ENCODE measurements around the gene FASTKD1. TPM values are rescaled to one million over a fixed set of nuclear protein-coding genes. Genes with fewer than 3 reads are reported as not detected.
"Not testable (repeated sequence)": the region's sequence is repeated elsewhere in the genome, so short reads cannot be mapped to it uniquely, and the experiment has no call there.

The FASTKD1 gene
- total RNA-seq, 4 donors from 2014 or later: 33.8 to 78.8 (median 58.1) TPM

GRCh38 chr2:169613876-169614275, 40.2 kb upstream of the FASTKD1 start:
- TF ChIP-seq POLR2A (IDR thresholded peaks at IDR 0.05) (no peak), CTCF (IDR thresholded peaks at IDR 0.05) (no peak)

GRCh38 chr2:169609264-169609663, 35.6 kb upstream of the FASTKD1 start:
- Histone ChIP-seq H3K27ac (no peak overlapping the region), H3K27me3 (no peaks in the 10 kb centered on the region), H3K36me3 (peaks cover 0 to 98% (median 0%) of the 10 kb centered on the region in 3 donors), H3K9me3 (no peaks in the 10 kb centered on the region), H3K4me1 (no peaks in the 10 kb centered on the region), H3K4me3 (no peak overlapping the region)
- no peak for DNase-seq
- TF ChIP-seq POLR2A (IDR thresholded peaks at IDR 0.05) (no peak), CTCF (IDR thresholded peaks at IDR 0.05) (no peak)

More at GRCh38 chr2:169613876-169614275, 40.2 kb upstream of the FASTKD1 start:
- H3K36me3 ChIP-seq: peaks cover 0 to 85% (median 0%) of the 10 kb centered on the region in 3 donors
- no peak overlapping the region for H3K27ac ChIP-seq
- no peaks in the 10 kb centered on the region for H3K27me3 ChIP-seq
- H3K4me1 ChIP-seq: no peaks in the 10 kb centered on the region
- no peak for DNase-seq
- no peak overlapping the region for H3K4me3 ChIP-seq
- H3K9me3 ChIP-seq: no peaks in the 10 kb centered on the region

- TF ChIP-seq POLR2A (IDR thresholded peaks at IDR 0.05): no peak
- no peak overlapping the region for H3K4me3 ChIP-seq
- no peak overlapping the region for H3K27ac ChIP-seq
- no peaks in the 10 kb centered on the region for H3K27me3 ChIP-seq
- no peaks in the 10 kb centered on the region for H3K9me3 ChIP-seq
- no peaks in the 10 kb centered on the region for H3K4me1 ChIP-seq
- DNase-seq: no peak
- peaks cover 0 to 3% (median 0%) of the 10 kb centered on the region in 3 donors for H3K36me3 ChIP-seq
These were observed 25.9 kb upstream of the FASTKD1 start for GRCh38 chr2:169599568-169599967.

- Histone ChIP-seq H3K27ac (no peak overlapping the region), H3K27me3 (no peaks in the 10 kb centered on the region), H3K9me3 (no peaks in the 10 kb centered on the region), H3K4me3 (no peak overlapping the region), H3K36me3 (no peaks in the 10 kb centered on the region), H3K4me1 (no peaks in the 10 kb centered on the region)
- TF ChIP-seq CTCF (IDR thresholded peaks at IDR 0.05) (no peak), POLR2A (IDR thresholded peaks at IDR 0.05) (no peak)
- DNase-seq: no peak
These were observed 25.3 kb upstream of the FASTKD1 start for GRCh38 chr2:169598982-169599381.

GRCh38 chr2:169596546-169596945, 22.9 kb upstream of the FASTKD1 start:
- H3K4me1 ChIP-seq, H3K4me3 ChIP-seq, H3K27ac ChIP-seq, H3K36me3 ChIP-seq, H3K27me3 ChIP-seq, H3K9me3 ChIP-seq, DNase-seq: not testable (repeated sequence)

GRCh38 chr2:169590804-169591203, 17.1 kb upstream of the FASTKD1 start:
- Histone ChIP-seq H3K27ac (no peak overlapping the region), H3K36me3 (no peaks in the 10 kb centered on the region), H3K4me3 (no peak overlapping the region), H3K27me3 (no peaks in the 10 kb centered on the region), H3K9me3 (no peaks in the 10 kb centered on the region), H3K4me1 (peaks cover 0 to 17% (median 7%) of the 10 kb centered on the region in 4 donors)
- DNase-seq: no peak
- TF ChIP-seq POLR2A (IDR thresholded peaks at IDR 0.05) (no peak), CTCF (IDR thresholded peaks at IDR 0.05) (no peak)

- Histone ChIP-seq H3K27me3 (no peaks in the 10 kb centered on the region), H3K4me1 (peaks cover 0 to 19% (median 7%) of the 10 kb centered on the region in 4 donors), H3K9me3 (no peaks in the 10 kb centered on the region), H3K4me3 (peak overlapping the region; percentile 78 to 81 (median 78)), H3K27ac (peak overlapping the region; percentile 93 to 97 (median 96)), H3K36me3 (no peaks in the 10 kb centered on the region)
- no peak for DNase-seq
- TF ChIP-seq POLR2A (IDR thresholded peaks at IDR 0.05) (no peak), CTCF (IDR thresholded peaks at IDR 0.05) (no peak)
These were observed 12.0 kb upstream of the FASTKD1 start for GRCh38 chr2:169585673-169586072.

All from Peyer's patch (tissue), 4 donors.